ENCODE data around the gene HUNK. TPM values are rescaled to one million over a fixed set of nuclear protein-coding genes. Genes with fewer than 3 reads are reported as not detected.

HUNK gene
- total RNA-seq, 1 donor from 2014 or later: 1.9 TPM

GRCh38 chr21:31885146-31885545 is 12.3 kb downstream of the HUNK start:
- no peaks in the 10 kb centered on the region for H3K9me3 ChIP-seq
- no peak for ATAC-seq
- no peak overlapping the region for H3K27ac ChIP-seq
- H3K27me3 ChIP-seq (ENCODE audit: low read depth): no peaks in the 10 kb centered on the region
- no peak overlapping the region for H3K4me3 ChIP-seq
- TF ChIP-seq CTCF (IDR thresholded peaks at IDR 0.05): no peak
- intact Hi-C loops (cut with DNase I): no loop called here
- H3K4me1 ChIP-seq: peaks cover 6% of the 10 kb centered on the region
- no peak for DNase-seq
- no peaks in the 10 kb centered on the region for H3K36me3 ChIP-seq

DNA sequence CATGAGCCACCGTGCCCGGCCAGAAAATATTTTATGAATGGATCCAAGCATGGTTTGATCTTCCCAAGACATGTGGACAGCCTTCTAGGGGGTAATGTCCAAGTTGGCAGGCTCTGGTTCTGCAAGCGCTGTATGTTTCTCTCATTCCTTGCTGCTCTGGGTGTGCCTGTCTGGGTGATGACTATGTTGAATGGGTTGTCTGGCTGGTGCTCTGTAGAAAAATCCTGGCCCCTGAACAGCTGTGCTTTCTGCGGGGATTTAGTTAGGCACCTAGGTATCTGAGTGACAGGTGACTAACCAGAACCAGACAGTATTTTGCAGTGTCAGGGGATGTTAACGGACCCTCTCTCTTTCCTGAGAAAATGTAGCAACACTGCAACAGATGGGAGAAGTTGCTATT is 14.1 kb downstream of the HUNK start:
- ATAC-seq (no peak), DNase-seq (no peak)
- no peak overlapping the region for H3K27ac ChIP-seq
- no peak for TF ChIP-seq CTCF (IDR thresholded peaks at IDR 0.05)
- no peaks in the 10 kb centered on the region for H3K36me3 ChIP-seq
- no peaks in the 10 kb centered on the region for H3K9me3 ChIP-seq
- no peaks in the 10 kb centered on the region for H3K27me3 ChIP-seq (ENCODE audit: low read depth)
- no peak overlapping the region for H3K4me3 ChIP-seq
- peaks cover 6% of the 10 kb centered on the region for H3K4me1 ChIP-seq
- intact Hi-C loops (cut with DNase I): no loop called here

- intact Hi-C loops (cut with DNase I): no loop called here
- peaks cover 6% of the 10 kb centered on the region for H3K4me1 ChIP-seq
- H3K4me3 ChIP-seq: no peak overlapping the region
- no peaks in the 10 kb centered on the region for H3K27me3 ChIP-seq (ENCODE audit: low read depth)
- TF ChIP-seq CTCF (IDR thresholded peaks at IDR 0.05): no peak
- ATAC-seq (no peak), DNase-seq (no peak)
- H3K9me3 ChIP-seq: no peaks in the 10 kb centered on the region
- no peaks in the 10 kb centered on the region for H3K36me3 ChIP-seq
- H3K27ac ChIP-seq: no peak overlapping the region
Observed at GRCh38 chr21:31887391-31887841, 14.6 kb downstream of the HUNK start.

DNA sequence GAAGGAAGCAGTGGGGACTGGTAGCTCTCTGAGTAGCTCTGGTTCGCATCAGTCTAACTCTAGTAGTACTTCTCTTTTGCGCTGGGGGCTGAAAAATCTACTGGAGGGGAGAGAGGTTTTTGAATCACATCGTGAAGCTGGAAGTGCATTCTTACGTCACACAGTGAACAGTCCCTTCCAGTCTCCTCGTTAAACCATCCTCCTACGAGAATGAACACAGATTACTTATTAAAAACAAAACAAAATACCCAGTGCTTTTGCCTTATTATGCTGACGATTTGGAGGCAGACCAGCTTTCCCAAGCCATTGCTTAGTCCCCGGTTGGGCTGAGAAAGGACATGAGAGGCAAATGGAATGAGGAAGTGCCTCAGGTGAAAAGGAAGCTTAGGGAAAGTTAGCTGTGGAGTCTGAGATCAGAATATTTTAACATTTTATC is 16.1 kb downstream of the HUNK start:
- no peak overlapping the region for H3K4me3 ChIP-seq
- intact Hi-C loops (cut with DNase I): no loop called here
- peak; percentile 68 to 86 for ATAC-seq
- TF ChIP-seq CTCF (IDR thresholded peaks at IDR 0.05): no peak
- DNase-seq: no peak
- H3K4me1 ChIP-seq: peaks cover 6% of the 10 kb centered on the region
- no peaks in the 10 kb centered on the region for H3K27me3 ChIP-seq (ENCODE audit: low read depth)
- H3K36me3 ChIP-seq: no peaks in the 10 kb centered on the region
- H3K27ac ChIP-seq: peak overlapping the region; percentile 39
- no peaks in the 10 kb centered on the region for H3K9me3 ChIP-seq

DNA sequence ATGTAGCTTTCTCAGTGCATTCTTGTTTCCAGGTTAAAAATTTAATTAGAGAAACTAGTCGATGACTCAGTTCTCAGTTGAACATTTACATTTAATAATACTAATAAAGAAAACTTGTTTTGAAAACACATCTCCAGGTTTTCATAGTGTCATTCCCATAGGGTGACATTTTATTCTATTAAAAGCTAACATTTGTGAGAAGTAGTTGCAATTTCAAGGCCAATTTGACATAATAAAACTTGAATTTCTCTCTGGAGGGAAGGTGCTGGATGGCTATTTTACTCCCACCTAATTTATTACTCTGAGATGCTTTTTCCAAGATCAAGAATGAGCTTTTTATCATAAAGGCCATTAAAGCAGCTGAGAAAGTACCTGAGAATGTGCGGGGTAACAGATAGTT is 16.6 kb downstream of the HUNK start:
- Histone ChIP-seq H3K36me3 (no peaks in the 10 kb centered on the region), H3K4me1 (peaks cover 6% of the 10 kb centered on the region), H3K9me3 (no peaks in the 10 kb centered on the region), H3K27me3 (ENCODE audit: low read depth) (no peaks in the 10 kb centered on the region), H3K4me3 (no peak overlapping the region), H3K27ac (peak overlapping the region; percentile 39)
- DNase-seq (no peak), ATAC-seq (no peak)
- TF ChIP-seq CTCF (IDR thresholded peaks at IDR 0.05): no peak
- intact Hi-C loops (cut with DNase I): no loop called here

DNA sequence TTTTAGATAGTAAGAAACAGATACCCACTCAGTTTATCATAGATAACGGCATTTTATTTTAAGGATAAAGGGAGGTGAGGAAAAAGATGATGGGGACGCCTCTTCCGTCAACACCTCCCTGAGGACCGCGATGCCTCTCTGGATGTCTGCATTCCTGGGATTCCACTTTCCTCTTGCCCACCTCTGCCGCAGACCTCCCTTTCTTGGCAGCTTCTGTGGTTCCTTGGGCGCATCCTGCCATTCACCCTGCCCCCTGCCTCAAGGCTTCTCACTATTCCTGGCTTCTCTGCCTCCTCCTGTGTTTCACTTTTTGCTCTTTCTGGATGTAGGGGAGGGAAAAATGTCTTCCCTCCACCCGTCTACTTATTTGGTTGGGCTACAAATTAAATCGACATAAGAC is 19.9 kb downstream of the HUNK start:
- intact Hi-C loops (cut with DNase I): no loop called here
- Histone ChIP-seq H3K9me3 (no peaks in the 10 kb centered on the region), H3K36me3 (no peaks in the 10 kb centered on the region), H3K27ac (no peak overlapping the region), H3K27me3 (ENCODE audit: low read depth) (no peaks in the 10 kb centered on the region), H3K4me3 (no peak overlapping the region), H3K4me1 (peaks cover 6% of the 10 kb centered on the region)
- DNase-seq (no peak), ATAC-seq (no peak)
- TF ChIP-seq CTCF (IDR thresholded peaks at IDR 0.05): no peak
